IMR-90 (cell line): ENCODE data around the gene CASQ1. TPM values are rescaled to one million over a fixed set of nuclear protein-coding genes. Genes with fewer than 3 reads are reported as not detected.

Experiments
- ATAC-seq: fragments of 200-7000 bp; cut with Tn5 transposase; 2 replicates; pipeline ENCODE4 v1.9.1; 2020; ENCODE audit warnings: low read depth, mild to moderate bottlenecking, moderate library complexity
- BruUV-seq: library from RNA; stranded (reverse); fragments of 400-500 nt; replicated peaks from 2 replicates; lab custom pipeline; 2021; lab: Mats Ljungman, UMichigan
- CTCF ChIA-PET: fragments of 300-600 bp; formaldehyde crosslinking; extraction: SDS; loops from one replicate; lab custom pipeline; 2021; ENCODE audit warnings: antibody characterized with exemption; lab: Yijun Ruan, JAX
- POLR2A ChIA-PET: fragments of 300-600 bp; sonication (Branson Sonifier 250); formaldehyde crosslinking; loops from one replicate; lab custom pipeline; 2022; ENCODE audit warnings: antibody characterized with exemption; ENCODE audit not compliant: unreplicated experiment; lab: Charles Lee
- DNase-seq: peaks from one replicate; pipeline ENCODE4 v3.0.0; 2013
- H2AFZ ChIP-seq: replicated peaks from 2 replicates; pipeline ENCODE3; 2013; ENCODE audit warnings: low read length, mild to moderate bottlenecking; ENCODE audit not compliant: poor library complexity
- H2AK5ac ChIP-seq: 2 replicates; pipeline ENCODE4 v1.6.1; 2013; ENCODE audit warnings: low read depth, low read length, inconsistent platforms
- H2AK9ac ChIP-seq: replicated peaks from 2 replicates; pipeline ENCODE3; 2013; ENCODE audit warnings: mild to moderate bottlenecking, low read depth, low read length, moderate library complexity; ENCODE audit not compliant: poor library complexity
- H2BK120ac ChIP-seq: 2 replicates; pipeline ENCODE4 v1.6.1; 2013; ENCODE audit warnings: low read depth, low read length, inconsistent platforms
- H2BK15ac ChIP-seq: 3 replicates; pipeline ENCODE4 v1.6.1; 2013; ENCODE audit warnings: low read depth, low read length, inconsistent platforms
- H2BK20ac ChIP-seq: 2 replicates; pipeline ENCODE4 v1.6.1; 2013; ENCODE audit warnings: low read depth, mild to moderate bottlenecking, inconsistent platforms, low read length, moderate library complexity
- H2BK5ac ChIP-seq: 2 replicates; pipeline ENCODE4 v1.6.1; 2013; ENCODE audit warnings: mild to moderate bottlenecking, low read depth, low read length, inconsistent platforms; ENCODE audit not compliant: poor library complexity, severe bottlenecking
- H3K14ac ChIP-seq: replicated peaks from 2 replicates; pipeline ENCODE4 v1.6.1; 2013; ENCODE audit warnings: low read depth, low read length, inconsistent platforms
- H3K18ac ChIP-seq: 2 replicates; pipeline ENCODE4 v1.6.1; 2013; ENCODE audit warnings: low read depth, low read length, control low read depth
- H3K23ac ChIP-seq: 2 replicates; pipeline ENCODE4 v1.6.1; 2013; ENCODE audit warnings: low read depth, low read length, inconsistent platforms
- H3K27ac ChIP-seq: 2 replicates; pipeline ENCODE4 v1.5.1; 2013; ENCODE audit warnings: mild to moderate bottlenecking, control low read depth, low read length; ENCODE audit not compliant: insufficient read depth
- H3K27me3 ChIP-seq: 2 replicates; pipeline ENCODE4 v1.6.1; 2013; ENCODE audit warnings: low read length; ENCODE audit not compliant: control insufficient read depth, insufficient read depth
- H3K36me3 ChIP-seq: 2 replicates; pipeline ENCODE4 v1.6.1; 2013; ENCODE audit warnings: low read length, mixed read lengths; ENCODE audit not compliant: control insufficient read depth, insufficient read depth
- H3K4ac ChIP-seq: 2 replicates; pipeline ENCODE4 v1.6.1; 2013; ENCODE audit warnings: low read depth, low read length, inconsistent platforms
- H3K4me1 ChIP-seq: 2 replicates; pipeline ENCODE4 v1.6.1; 2013; ENCODE audit warnings: low read length, mixed read lengths; ENCODE audit not compliant: control insufficient read depth, insufficient read depth
- H3K4me2 ChIP-seq: 2 replicates; pipeline ENCODE4 v1.6.1; 2013; ENCODE audit warnings: low read depth, mild to moderate bottlenecking, control low read depth, low read length, moderate library complexity
- H3K4me3 ChIP-seq: 2 replicates; pipeline ENCODE4 v1.5.1; 2013; ENCODE audit warnings: low read depth, mild to moderate bottlenecking, control low read depth, low read length, moderate library complexity; ENCODE audit not compliant: insufficient read depth
- H3K56ac ChIP-seq: 2 replicates; pipeline ENCODE4 v1.6.1; 2013; ENCODE audit warnings: low read length, inconsistent platforms; ENCODE audit not compliant: insufficient read depth; ENCODE audit errors: extremely low read depth
- H3K79me1 ChIP-seq, 2 experiments: 2 replicates each; pipeline ENCODE4 v1.6.1; 2013; ENCODE audit warnings: low read length in 2 of 2, inconsistent platforms in 1 of 2, low read depth in 1 of 2
- H3K9ac ChIP-seq: 2 replicates; pipeline ENCODE4 v1.6.1; 2013; ENCODE audit warnings: low read depth, low read length, control low read depth
- H3K9me1 ChIP-seq: 2 replicates; pipeline ENCODE4 v1.6.1; 2013; ENCODE audit warnings: low read length, inconsistent platforms; ENCODE audit not compliant: insufficient read depth
- H3K9me3 ChIP-seq: 2 replicates; pipeline ENCODE4 v1.6.1; 2013; ENCODE audit warnings: low read length; ENCODE audit not compliant: control insufficient read depth, insufficient read depth
- H4K20me1 ChIP-seq: 2 replicates; pipeline ENCODE4 v1.6.1; 2013; ENCODE audit warnings: low read length, inconsistent platforms; ENCODE audit not compliant: insufficient read depth
- H4K5ac ChIP-seq: 2 replicates; pipeline ENCODE4 v1.6.1; 2013; ENCODE audit warnings: mild to moderate bottlenecking, low read depth, low read length, control low read depth
- H4K8ac ChIP-seq, 2 experiments: 2 replicates each; pipeline ENCODE4 v1.6.1; 2013; ENCODE audit warnings: low read depth in 2 of 2, low read length in 2 of 2, control low read depth in 1 of 2, inconsistent platforms in 1 of 2
- H4K91ac ChIP-seq: 2 replicates; pipeline ENCODE4 v1.6.1; 2013; ENCODE audit warnings: low read depth, low read length, inconsistent platforms; ENCODE audit not compliant: insufficient read depth
- BHLHE40 ChIP-seq: fragments of 150-350 bp; IDR thresholded peaks from 2 replicates; pipeline ENCODE4 v1.6.1; 2016; ENCODE audit warnings: mild to moderate bottlenecking, low read depth, low read length
- CEBPB ChIP-seq: IDR thresholded peaks from 2 replicates; pipeline ENCODE4 v1.6.1; 2012; ENCODE audit warnings: low read depth, low read length, improper control_type of control experiment
- CHD1 ChIP-seq: IDR thresholded peaks from 2 replicates; pipeline ENCODE4 v1.6.1; 2012; ENCODE audit warnings: low read depth, low read length, improper control_type of control experiment
- ELK1 ChIP-seq: fragments of 150-350 bp; IDR thresholded peaks from 2 replicates; pipeline ENCODE4 v1.6.1; 2016; ENCODE audit warnings: low read depth, mild to moderate bottlenecking, low read length, moderate library complexity, borderline replicate concordance
- MXI1 ChIP-seq: IDR thresholded peaks from 2 replicates; pipeline ENCODE4 v1.6.1; 2012; ENCODE audit warnings: low read depth, mild to moderate bottlenecking, low read length, moderate library complexity, borderline replicate concordance
- POLR2A ChIP-seq: IDR thresholded peaks from 2 replicates; pipeline ENCODE4 v1.6.1; 2012; ENCODE audit warnings: mild to moderate bottlenecking, low read depth, low read length
- RFX5 ChIP-seq: IDR thresholded peaks from 2 replicates; pipeline ENCODE4 v1.8.0; 2012; ENCODE audit warnings: low read depth, mild to moderate bottlenecking, low read length, moderate library complexity
- USF2 ChIP-seq: fragments of 150-350 bp; IDR thresholded peaks from 2 replicates; pipeline ENCODE4 v1.6.1; 2017; ENCODE audit warnings: mild to moderate bottlenecking, antibody characterized with exemption, low read length, low read depth
- WGBS, 2 experiments: methylation state at CpG; one replicate each; pipeline versions ENCODE4 v1.1.5 to v1.1.7; 2013; ENCODE audit warnings: missing lambda C conversion rate in 2 of 2; ENCODE audit not compliant: insufficient read length in 1 of 2; ENCODE audit errors: extremely low coverage in 2 of 2; 5-methylcytosine and 5-hydroxymethylcytosine counted together
- dilution Hi-C: fragments of 300-500 bp; cut with HindIII; formaldehyde crosslinking; loops from one replicate; pipeline ENCODE4 v1.14.3; 2018; ENCODE audit warnings: low sequenced_read_pairs; ENCODE audit not compliant: unreplicated experiment
- in situ Hi-C: fragments of 300-500 bp; cut with MboI; formaldehyde crosslinking; loops from 3 replicates; pipeline ENCODE4 v1.14.3; 2019; ENCODE audit warnings: low sequenced_read_pairs, inconsistent platforms, mixed read lengths
- intact Hi-C: fragments of 100-400 bp; cut with micrococcal nuclease; formaldehyde crosslinking; loops from 2 replicates; pipeline ENCODE4 v1.10.0; 2022
- polyA plus RNA-seq, 3 experiments: library from polyadenylated mRNA; depleted of rRNA; stranded (reverse); fragments of >200 nt; gene quantifications; 2 replicates each; pipeline ENCODE4 v1.2.3, GENCODE V29; 2012; ENCODE audit warnings: low replicate concordance in 1 of 3
- total RNA-seq: library from RNA; depleted of rRNA; stranded (reverse); fragments of >200 nt; gene quantifications from 2 replicates; pipeline ENCODE4 v1.2.3, GENCODE V29; 2012

CASQ1 gene
- total and polyA plus RNA-seq, 2 of the 4 experiments (the other 2 are of a cell fraction), result 0.18 to 0.21 TPM

- Histone ChIP-seq H2AK5ac (no peak overlapping the region), H3K79me1 (no peaks in the 10 kb centered on the region), H4K5ac (no peak overlapping the region), H3K27me3 (peaks cover 17% of the 10 kb centered on the region), H2AK9ac (no peak overlapping the region), H3K14ac (no peak overlapping the region), H3K56ac (no peak overlapping the region), H3K4me3 (no peak overlapping the region), H3K27ac (no peak overlapping the region), H4K20me1 (no peaks in the 10 kb centered on the region), H3K9me3 (no peaks in the 10 kb centered on the region), H2BK15ac (no peak overlapping the region), H2BK120ac (no peak overlapping the region), H2BK5ac (no peak overlapping the region), H2AFZ (no peak overlapping the region), H3K9ac (no peak overlapping the region), H3K9me1 (0 out of 2 replicates have a peak, but pooled peaks cover 7% of the 10 kb centered on the region), H3K4ac (no peak overlapping the region), H3K23ac (no peak overlapping the region), H4K91ac (no peak overlapping the region), H3K4me1 (peaks cover 1% of the 10 kb centered on the region; the same call in 1 of the 2 replicates), H3K4me2 (no peak overlapping the region), H2BK20ac (no peak overlapping the region), H3K36me3 (no peaks in the 10 kb centered on the region), H4K8ac (no peak overlapping the region), H3K18ac (no peak overlapping the region)
- CTCF ChIA-PET, result interaction anchor here (1.3 kb wide), 1 partner anchor 33 kb away, joined by 3 read pairs; no protein-coding TSS in a partner anchor
- POLR2A ChIA-PET, result interaction anchor here (0.5 kb wide), 1 partner anchor 63 kb away, joined by 4 read pairs; no protein-coding TSS in a partner anchor
- BruUV-seq, result no TSS peak
- ATAC-seq (no peak), DNase-seq (no peak)
- 80% methylated on average over 1 of the region's 2 CpGs; no CpG with 5 or more reads in 1 of the 2 experiments for WGBS, 2 experiments
- in situ Hi-C loops, result loop anchor here (25.0 kb wide), 1 partner anchor 426 kb away; no protein-coding TSS in a partner anchor
- dilution Hi-C loops, result no loop called here
- intact Hi-C loops, result no loop called here
- no peak for TF ChIP-seq POLR2A
- no peak for TF ChIP-seq CHD1
- TF ChIP-seq USF2, result no peak
- no peak for TF ChIP-seq RFX5
- TF ChIP-seq ELK1, result no peak
- TF ChIP-seq MXI1, result no peak
- no peak for TF ChIP-seq CEBPB
- TF ChIP-seq BHLHE40, result no peak
Measured at GRCh38 chr1:160186729-160187128, 3.6 kb upstream of the CASQ1 start.
